D721Med (cell line): ENCODE data around the gene SGCD.

Experiments used
- DNase-seq: peaks from one replicate; pipeline ENCODE4 v3.0.0; 2011; ENCODE audit warnings: low spot score; ENCODE audit not compliant: insufficient read length
- FAIRE-seq: peaks from 2 replicates; lab custom pipeline; 2011; peaks lifted over from hg19 to GRCh38; lab: Jason Lieb, UNC
- TF ChIP-seq, protein P1 (sequence below): IDR thresholded peaks from 2 replicates; pipeline ENCODE4 v1.5.1; 2012; ENCODE audit warnings: mild to moderate bottlenecking, control low read depth; ENCODE audit not compliant: insufficient read depth; ENCODE audit errors: missing control alignments

Gene SGCD

DNA sequence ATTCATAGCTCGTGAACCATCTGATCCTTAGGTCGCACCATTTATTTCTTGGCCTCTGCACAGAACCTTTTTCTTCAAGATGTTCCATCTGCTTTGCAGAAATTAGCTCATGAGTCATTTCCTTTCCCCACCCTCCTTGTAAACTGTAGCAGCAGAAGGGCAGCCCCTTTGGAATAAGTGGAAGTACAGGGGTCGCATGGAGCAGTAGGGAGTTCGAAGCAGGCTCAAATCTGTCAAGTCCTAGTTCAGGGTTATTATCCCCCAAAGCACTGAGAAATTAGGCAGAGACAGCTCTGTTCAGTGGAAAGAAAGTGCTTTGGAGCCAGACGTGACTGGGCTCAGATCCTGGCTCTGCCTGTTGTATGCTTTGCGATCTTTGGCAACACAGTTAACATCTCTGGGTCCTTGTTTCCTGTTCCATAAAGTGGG, 84.2 kb downstream of the SGCD start:
- TF ChIP-seq, protein P1, sequence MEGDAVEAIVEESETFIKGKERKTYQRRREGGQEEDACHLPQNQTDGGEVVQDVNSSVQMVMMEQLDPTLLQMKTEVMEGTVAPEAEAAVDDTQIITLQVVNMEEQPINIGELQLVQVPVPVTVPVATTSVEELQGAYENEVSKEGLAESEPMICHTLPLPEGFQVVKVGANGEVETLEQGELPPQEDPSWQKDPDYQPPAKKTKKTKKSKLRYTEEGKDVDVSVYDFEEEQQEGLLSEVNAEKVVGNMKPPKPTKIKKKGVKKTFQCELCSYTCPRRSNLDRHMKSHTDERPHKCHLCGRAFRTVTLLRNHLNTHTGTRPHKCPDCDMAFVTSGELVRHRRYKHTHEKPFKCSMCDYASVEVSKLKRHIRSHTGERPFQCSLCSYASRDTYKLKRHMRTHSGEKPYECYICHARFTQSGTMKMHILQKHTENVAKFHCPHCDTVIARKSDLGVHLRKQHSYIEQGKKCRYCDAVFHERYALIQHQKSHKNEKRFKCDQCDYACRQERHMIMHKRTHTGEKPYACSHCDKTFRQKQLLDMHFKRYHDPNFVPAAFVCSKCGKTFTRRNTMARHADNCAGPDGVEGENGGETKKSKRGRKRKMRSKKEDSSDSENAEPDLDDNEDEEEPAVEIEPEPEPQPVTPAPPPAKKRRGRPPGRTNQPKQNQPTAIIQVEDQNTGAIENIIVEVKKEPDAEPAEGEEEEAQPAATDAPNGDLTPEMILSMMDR, result no peak
- DNase-seq, result no peak

DNA sequence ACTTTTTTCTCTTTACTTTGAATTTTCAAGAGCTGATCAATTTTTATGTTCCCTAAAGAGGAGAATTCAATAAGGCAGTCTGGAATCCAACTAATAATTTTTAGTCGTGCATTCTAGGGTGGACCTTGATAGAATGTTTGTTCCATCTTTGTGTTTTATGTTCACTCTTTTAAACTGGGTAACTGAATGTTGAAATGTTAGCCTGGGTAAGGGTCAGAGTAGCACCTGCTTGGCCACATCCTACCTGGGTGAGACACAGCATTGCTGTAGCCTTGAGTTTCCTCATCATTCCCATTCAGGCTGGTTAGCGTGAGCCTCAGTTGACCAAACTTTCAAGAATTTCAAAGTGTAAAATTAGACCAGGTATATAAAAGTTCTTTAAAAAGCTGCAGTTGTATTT, 85.0 kb downstream of the SGCD start:
- no peak for FAIRE-seq
- TF ChIP-seq, protein P1, result no peak

More for the DNA sequence above, 84.2 kb downstream of the SGCD start:
- no peak for FAIRE-seq

DNA sequence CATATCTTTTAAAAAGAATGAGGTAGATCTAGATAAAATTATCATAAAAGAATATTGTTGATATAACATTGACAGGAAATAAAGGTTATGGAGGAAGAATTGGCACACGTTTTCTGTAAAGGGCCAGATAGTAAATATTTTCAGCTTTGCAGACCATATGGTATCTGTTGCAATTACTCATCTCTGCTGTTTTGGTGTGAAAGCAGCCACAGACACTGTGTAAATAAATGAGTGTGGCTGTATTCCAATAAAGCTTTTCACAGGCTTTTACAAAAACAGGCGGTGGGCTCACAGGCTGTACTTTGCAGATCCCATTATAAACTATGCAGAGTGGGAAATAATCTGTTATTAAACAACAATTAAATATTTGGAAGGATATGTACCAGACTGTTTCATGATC, 87.4 kb downstream of the SGCD start:
- TF ChIP-seq, protein P1, result no peak
- DNase-seq (no peak), FAIRE-seq (no peak)

More for the DNA sequence above, 85.0 kb downstream of the SGCD start:
- DNase-seq, result no peak

DNA sequence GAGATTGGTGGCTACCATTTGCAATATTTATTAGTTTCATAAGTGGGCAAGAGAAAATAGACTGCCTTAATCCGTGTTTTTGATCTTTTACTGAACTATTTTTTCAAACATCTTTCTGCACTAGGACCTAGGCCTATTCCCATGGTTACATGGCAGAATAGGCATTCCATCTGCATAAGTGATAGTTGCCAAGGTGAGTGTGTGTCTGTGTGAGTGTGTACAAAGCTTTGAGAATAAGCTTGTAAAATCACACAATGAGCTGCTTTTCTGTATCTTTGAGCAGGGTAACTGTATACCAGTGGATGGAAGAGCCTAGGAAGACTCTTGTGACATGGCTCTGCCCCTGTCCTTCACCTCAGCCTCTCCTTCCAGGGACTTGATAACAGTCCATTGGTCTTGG, 92.7 kb downstream of the SGCD start:
- DNase-seq, result no peak
- FAIRE-seq, result no peak
- TF ChIP-seq, protein P1, result no peak

DNA sequence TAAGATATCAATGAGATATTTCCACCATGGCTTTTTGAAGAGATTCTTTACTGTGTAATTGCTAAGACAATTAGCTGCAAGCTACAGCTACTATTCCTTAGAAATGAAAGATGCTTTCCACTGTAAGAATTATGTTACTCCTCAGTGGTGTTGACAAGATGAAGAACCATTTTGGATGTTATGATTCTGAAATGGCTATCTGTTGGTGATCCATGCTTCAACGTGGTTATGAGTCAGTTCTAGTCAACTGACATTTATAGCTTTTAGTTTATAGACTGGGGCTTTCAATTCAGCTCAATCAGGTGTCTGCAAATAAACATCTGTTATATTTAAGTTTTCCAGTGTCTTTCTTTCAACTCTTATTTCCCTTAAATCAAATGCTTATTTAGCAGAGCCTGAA, 93.7 kb downstream of the SGCD start:
- FAIRE-seq, result no peak

DNA sequence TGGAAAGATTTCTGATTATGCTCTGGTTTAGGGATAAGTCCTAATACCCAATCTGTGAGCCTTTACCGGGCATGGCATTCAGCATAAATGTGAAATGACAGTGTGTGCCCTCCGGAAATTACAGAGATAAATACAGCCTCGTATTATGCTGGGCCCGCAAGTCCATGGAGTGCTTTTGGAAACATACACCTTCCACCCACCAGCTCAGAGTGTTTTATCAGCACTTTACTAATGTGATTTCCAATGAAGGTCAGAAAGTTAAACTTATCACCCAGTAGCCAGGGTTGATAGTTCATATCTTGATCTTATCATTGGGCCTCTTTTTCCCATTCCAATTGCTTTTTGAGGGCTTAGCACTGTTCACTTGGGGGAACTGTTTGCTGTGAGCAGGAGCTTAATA, 94.8 kb downstream of the SGCD start:
- FAIRE-seq, result no peak
- no peak for DNase-seq
- TF ChIP-seq, protein P1, result no peak

More for the DNA sequence above, 93.7 kb downstream of the SGCD start:
- TF ChIP-seq, protein P1, result no peak
- no peak for DNase-seq

DNA sequence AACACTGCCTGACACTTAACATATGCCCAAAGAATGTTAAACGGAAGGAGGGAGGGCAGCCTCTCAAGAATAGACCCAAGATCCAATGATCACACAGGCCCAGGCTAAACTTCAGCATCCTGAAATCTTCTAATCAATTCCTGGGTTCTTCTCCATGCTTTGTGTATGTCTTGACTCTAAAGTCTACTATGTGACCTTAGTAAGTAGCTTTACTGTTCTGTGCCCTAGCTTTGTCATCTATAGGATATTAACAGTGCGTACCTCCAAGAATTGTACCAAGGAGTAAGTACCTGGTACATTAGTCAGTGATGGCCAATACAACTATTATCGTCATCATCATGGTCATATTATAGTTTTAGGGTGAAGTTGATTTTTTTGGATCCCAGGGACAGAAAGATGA, 96.6 kb downstream of the SGCD start:
- TF ChIP-seq, protein P1, result no peak
- FAIRE-seq (peak; percentile 63), DNase-seq (no peak)
